Neural crest cell (in vitro differentiated cells): ENCODE measurements around the gene ZBTB20. TPM values are rescaled to one million over a fixed set of nuclear protein-coding genes. Genes with fewer than 3 reads are reported as not detected.

Experiments used
- DNase-seq: peaks from one replicate; pipeline ENCODE4 v3.0.0; 2021; ENCODE audit warnings: low read depth, mixed read lengths, low spot score
- H3K27ac Mint-ChIP-seq: one replicate; pipeline ENCODE4 v1.8.0; 2021; ENCODE audit warnings: mild to moderate bottlenecking, mixed read lengths; ENCODE audit not compliant: unreplicated experiment
- H3K27me3 Mint-ChIP-seq: 2 replicates; pipeline ENCODE4 v1.8.0; 2021; ENCODE audit warnings: low read depth, mild to moderate bottlenecking, mixed read lengths
- H3K36me3 Mint-ChIP-seq: 2 replicates; pipeline ENCODE4 v1.8.0; 2021; ENCODE audit warnings: low read depth, mild to moderate bottlenecking, mixed read lengths
- H3K4me1 Mint-ChIP-seq: 2 replicates; pipeline ENCODE4 v1.8.0; 2021; ENCODE audit warnings: mixed read lengths
- H3K4me3 Mint-ChIP-seq: one replicate; pipeline ENCODE4 v1.8.0; 2021; ENCODE audit warnings: mild to moderate bottlenecking, mixed read lengths
- H3K9me3 Mint-ChIP-seq: 2 replicates; pipeline ENCODE4 v1.8.0; 2021; ENCODE audit warnings: mixed read lengths
- total RNA-seq: library from RNA; stranded (reverse); gene quantifications from 2 replicates; pipeline ENCODE4 v1.2.1, GENCODE V29; 2021
- TF ChIP-seq, protein P1 (sequence below): fragments of 200-600 bp; sonication (generic); conservative IDR thresholded peaks from 2 replicates; pipeline ENCODE4 v1.5.0; 2021; ENCODE audit warnings: antibody characterized with exemption, mild to moderate bottlenecking

ZBTB20 gene
- total RNA-seq, 1 donor from 2014 or later: 12.4 TPM

DNA sequence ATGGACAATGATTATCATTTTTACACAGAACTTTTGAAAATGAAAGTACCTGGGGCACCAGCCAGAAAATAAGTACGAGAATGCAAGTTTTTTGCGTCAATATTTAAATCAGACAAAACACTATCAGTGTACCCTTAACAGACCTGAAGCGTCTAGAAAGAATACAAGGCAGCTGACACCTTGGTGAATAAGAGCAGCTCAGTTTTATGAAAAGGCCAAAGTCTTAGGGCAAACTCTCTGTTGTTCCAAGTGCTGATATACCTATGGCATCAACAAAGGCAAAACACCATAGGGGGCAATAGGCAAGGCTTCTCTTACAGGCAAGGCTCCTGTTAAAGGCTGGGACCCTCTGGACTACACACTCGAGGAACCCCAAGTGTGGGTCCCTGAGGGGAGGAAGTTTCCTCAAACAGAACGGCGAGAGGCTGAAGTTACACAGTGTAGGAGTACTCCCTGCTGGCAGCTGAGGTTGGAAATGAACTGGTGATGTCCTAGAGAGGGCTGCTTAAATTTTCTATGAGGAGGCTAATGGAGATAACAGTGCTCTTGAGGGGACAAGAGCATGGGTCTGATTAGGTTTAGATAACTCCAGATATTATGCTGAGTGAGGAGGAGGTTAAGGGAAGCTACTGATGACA lies 562.2 kb downstream of the ZBTB20 start:
- Mint-ChIP-seq H3K27me3 (no peaks in the 10 kb centered on the region), H3K9me3 (no peaks in the 10 kb centered on the region)
- no peak for DNase-seq

DNA sequence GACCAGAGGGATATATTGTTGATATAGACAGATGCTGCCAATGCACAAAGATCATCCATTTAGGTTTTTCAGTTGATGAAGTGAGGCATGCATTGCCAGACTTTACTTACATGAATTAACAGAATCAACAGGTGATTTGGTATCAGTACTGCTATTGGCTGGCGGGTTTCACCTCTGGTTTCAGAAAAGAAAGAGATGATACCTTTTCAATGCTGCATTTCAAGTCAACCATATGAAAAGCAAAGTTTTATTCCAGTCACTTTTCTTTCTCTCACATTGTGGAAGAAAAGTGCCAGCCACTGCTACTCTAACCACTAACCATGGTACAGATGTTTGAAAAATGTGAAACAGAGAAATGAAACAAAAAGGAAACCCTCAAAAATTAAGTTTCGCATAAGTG lies 564.2 kb downstream of the ZBTB20 start:
- Mint-ChIP-seq H3K4me1 (peaks cover 8% of the 10 kb centered on the region), H3K9me3 (no peaks in the 10 kb centered on the region), H3K36me3 (no peaks in the 10 kb centered on the region), H3K4me3 (no peak overlapping the region), H3K27ac (no peak overlapping the region), H3K27me3 (no peaks in the 10 kb centered on the region)
- TF ChIP-seq, protein P1, sequence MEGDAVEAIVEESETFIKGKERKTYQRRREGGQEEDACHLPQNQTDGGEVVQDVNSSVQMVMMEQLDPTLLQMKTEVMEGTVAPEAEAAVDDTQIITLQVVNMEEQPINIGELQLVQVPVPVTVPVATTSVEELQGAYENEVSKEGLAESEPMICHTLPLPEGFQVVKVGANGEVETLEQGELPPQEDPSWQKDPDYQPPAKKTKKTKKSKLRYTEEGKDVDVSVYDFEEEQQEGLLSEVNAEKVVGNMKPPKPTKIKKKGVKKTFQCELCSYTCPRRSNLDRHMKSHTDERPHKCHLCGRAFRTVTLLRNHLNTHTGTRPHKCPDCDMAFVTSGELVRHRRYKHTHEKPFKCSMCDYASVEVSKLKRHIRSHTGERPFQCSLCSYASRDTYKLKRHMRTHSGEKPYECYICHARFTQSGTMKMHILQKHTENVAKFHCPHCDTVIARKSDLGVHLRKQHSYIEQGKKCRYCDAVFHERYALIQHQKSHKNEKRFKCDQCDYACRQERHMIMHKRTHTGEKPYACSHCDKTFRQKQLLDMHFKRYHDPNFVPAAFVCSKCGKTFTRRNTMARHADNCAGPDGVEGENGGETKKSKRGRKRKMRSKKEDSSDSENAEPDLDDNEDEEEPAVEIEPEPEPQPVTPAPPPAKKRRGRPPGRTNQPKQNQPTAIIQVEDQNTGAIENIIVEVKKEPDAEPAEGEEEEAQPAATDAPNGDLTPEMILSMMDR: no peak
- no peak for DNase-seq

More for the DNA sequence above, 562.2 kb downstream of the ZBTB20 start:
- Mint-ChIP-seq H3K4me1 (peaks cover 22% of the 10 kb centered on the region), H3K27ac (no peak overlapping the region), H3K36me3 (no peaks in the 10 kb centered on the region), H3K4me3 (no peak overlapping the region)
- TF ChIP-seq, protein P1: no peak

DNA sequence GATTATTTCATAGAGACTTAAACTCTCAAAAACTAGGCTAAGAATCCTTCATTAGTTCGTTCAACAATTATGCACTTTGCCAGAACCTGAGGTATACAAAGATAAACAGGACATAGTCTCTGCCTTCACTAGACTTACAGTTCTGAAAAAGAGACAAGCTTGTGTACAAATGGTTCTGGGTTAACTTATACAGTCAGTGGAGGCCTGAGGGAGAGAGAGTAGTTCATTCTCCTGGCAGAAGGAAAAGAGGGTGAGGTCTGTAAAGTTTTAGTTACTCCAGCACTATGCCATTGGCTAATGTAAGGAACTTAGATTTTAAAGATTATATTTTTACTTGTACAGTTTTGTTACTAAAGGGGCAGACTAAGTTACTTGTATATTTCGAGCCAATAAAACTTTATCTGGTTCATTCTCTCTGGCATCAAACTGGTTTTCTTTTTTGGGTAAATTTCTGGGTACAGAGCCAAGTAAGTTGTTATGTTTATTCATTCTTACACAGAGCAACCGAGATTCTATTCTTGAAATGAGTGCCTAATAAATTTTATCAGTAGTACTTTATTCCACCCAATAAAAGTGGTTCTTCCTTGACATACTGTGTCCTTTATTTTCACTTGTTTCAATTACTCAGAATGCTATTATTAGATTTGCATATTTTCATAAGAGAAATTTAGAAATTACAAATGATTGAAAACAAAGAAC lies 574.6 kb downstream of the ZBTB20 start:
- H3K4me3 Mint-ChIP-seq: no peak overlapping the region
- no peaks in the 10 kb centered on the region for H3K9me3 Mint-ChIP-seq
- TF ChIP-seq, protein P1: no peak
- DNase-seq: no peak
- no peaks in the 10 kb centered on the region for H3K36me3 Mint-ChIP-seq
- no peak overlapping the region for H3K27ac Mint-ChIP-seq
- no peaks in the 10 kb centered on the region for H3K27me3 Mint-ChIP-seq
- peaks cover 3% of the 10 kb centered on the region for H3K4me1 Mint-ChIP-seq

DNA sequence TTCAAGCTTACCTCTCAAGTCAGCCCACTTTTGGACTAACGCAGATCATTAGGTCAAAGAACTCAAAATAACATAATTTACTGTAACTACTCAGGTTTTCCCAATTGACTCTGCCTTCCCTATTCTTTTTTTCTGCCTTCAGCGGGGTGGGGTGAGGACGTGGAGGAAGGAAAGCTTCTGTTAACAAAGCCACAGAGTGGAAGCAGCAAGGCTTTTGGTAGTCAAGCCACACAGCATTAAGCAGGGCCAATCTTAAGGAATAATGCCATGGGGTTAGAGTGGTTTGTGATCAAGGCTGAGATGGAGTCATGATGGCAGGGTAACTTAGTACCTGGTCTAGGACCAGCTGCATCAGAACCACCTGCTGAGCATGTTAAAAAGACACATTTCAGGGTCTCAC lies 575.7 kb downstream of the ZBTB20 start:
- TF ChIP-seq, protein P1: no peak
- Mint-ChIP-seq H3K9me3 (no peaks in the 10 kb centered on the region), H3K27me3 (no peaks in the 10 kb centered on the region), H3K4me3 (no peak overlapping the region), H3K36me3 (no peaks in the 10 kb centered on the region), H3K4me1 (peaks cover 7% of the 10 kb centered on the region), H3K27ac (no peak overlapping the region)
- no peak for DNase-seq

DNA sequence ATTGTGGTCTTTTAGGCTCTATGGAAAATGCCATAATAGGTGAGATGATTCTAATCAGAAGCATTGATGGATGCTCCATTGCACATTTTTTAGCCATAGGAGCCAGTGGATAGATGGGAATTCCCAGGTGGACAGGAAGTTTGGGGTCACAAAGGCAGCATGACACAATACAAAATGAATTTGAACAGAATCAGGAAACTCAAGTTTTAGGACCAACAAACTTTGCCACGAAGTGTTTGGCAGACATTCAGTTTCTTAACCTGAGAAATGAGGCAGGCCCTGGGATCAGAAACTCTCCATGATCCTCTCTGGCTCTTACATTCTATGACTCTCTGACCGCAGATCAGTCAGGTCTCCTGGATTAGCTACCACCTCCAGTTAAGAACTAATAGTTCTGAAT lies 577.9 kb downstream of the ZBTB20 start:
- H3K9me3 Mint-ChIP-seq: no peaks in the 10 kb centered on the region
- no peak for DNase-seq
- peaks cover 13% of the 10 kb centered on the region for H3K4me1 Mint-ChIP-seq
- TF ChIP-seq, protein P1: no peak
- H3K27me3 Mint-ChIP-seq: no peaks in the 10 kb centered on the region
- no peak overlapping the region for H3K4me3 Mint-ChIP-seq
- no peaks in the 10 kb centered on the region for H3K36me3 Mint-ChIP-seq
- H3K27ac Mint-ChIP-seq: no peak overlapping the region
